Pancreas (tissue), 10 donors: ENCODE results near the gene CDKN2AIPNL. TPM values are rescaled to one million over a fixed set of nuclear protein-coding genes. Genes with fewer than 3 reads are reported as not detected.
"Not testable (repeated sequence)": the region's sequence is repeated elsewhere in the genome, so short reads cannot be mapped to it uniquely, and the experiment has no call there.

Source experiments
- ATAC-seq, 4 donors: fragments of 200-7000 bp; cut with Tn5 transposase; one replicate each; pipeline versions ENCODE4 v1.8.0 to v1.9.1; 2020; ENCODE audit warnings: mild to moderate bottlenecking in 4 of 4, moderate library complexity in 4 of 4
- DNase-seq, 6 donors: peaks; one replicate each; pipeline ENCODE4 v3.0.0-alpha.2; 2020
- FAIRE-seq: peaks from 2 replicates; lab custom pipeline; 2012; peaks lifted over from hg19 to GRCh38; lab: Jason Lieb, UNC
- H3K27ac ChIP-seq, 4 donors: fragments of 200-600 bp; sonication (generic); 1 replicate in 3 of 4; 2 replicates in 1 of 4; pipeline versions ENCODE4 v1.5.0 to v1.8.0; 2020
- H3K27me3 ChIP-seq, 4 donors: fragments of 200-600 bp; one replicate each; pipeline ENCODE4 v1.8.0; 2021
- H3K36me3 ChIP-seq, 3 donors: fragments of 200-600 bp; sonication (generic) in 1 of 3; one replicate each; pipeline versions ENCODE4 v1.5.0 to v1.8.0; 2020 to 2021
- H3K4me1 ChIP-seq, 3 donors: fragments of 200-600 bp; one replicate each; pipeline ENCODE4 v1.8.0; 2021
- H3K4me3 ChIP-seq, 4 donors: fragments of 200-600 bp; sonication (generic) in 2 of 4; one replicate each; pipeline versions ENCODE4 v1.5.0 to v1.8.0; 2020 to 2021
- H3K9me3 ChIP-seq, 4 donors: fragments of 200-600 bp; one replicate each; pipeline ENCODE4 v1.8.0; 2021
- CTCF ChIP-seq, 4 donors: fragments of 200-600 bp; sonication (generic) in 3 of 4; IDR thresholded peaks; one replicate each; pipeline versions ENCODE4 v1.5.0 to v1.8.0; 2021; ENCODE audit warnings: antibody characterized with exemption in 4 of 4
- WGBS, 2 donors: extraction: QIAGEN DNeasy Blood & Tissue Kit; methylation state at CpG; one replicate each; pipeline ENCODE4 v1.1.7; 2013; 5-methylcytosine and 5-hydroxymethylcytosine counted together
- intact Hi-C, 3 donors: fragments of 100-400 bp; cut with DNase I; formaldehyde crosslinking; loops; one replicate each; pipeline versions ENCODE4 v1.11.1 to v1.14.2; 2022
- polyA plus RNA-seq, 2 donors: library from polyadenylated mRNA; stranded (reverse); fragments of 200-250 nt; gene quantifications; one replicate each; pipeline ENCODE4 v1.2.3, GENCODE V29; 2013
- total RNA-seq, 6 donors: library from RNA; stranded (reverse); fragmentation: NEBNext Ultra II Directional in 4 of 6; extraction: Animal tissue kit (Norgen Biotek cat#: 25700) in 4 of 6; gene quantifications; one replicate each; pipeline versions ENCODE4 v1.2.1 to v1.2.4, GENCODE V29; 2021 to 2023
- donor health status: healthy with polysubstance abuse.
- donor health status: DM: no; HTN: no; CAD: no; lungs with moderate emphysema.
- donor health status: DM: no; HTN: no; CAD: no.
- donor health status: control.
- donor health status: control.
- donor health status: Bipolar disorder and iron deficiency.
- donor health status: DM: yes; HTN: yes; CAD: no.
- donor health status: DM: no; HTN: no; CAD: no.
- donor health status: DM: no; HTN: no; CAD: no.
- donor health status: DM: yes; HTN: yes; CAD: no.

Gene CDKN2AIPNL
- total and polyA plus RNA-seq, 8 donors, result 11.9 to 42.5 (median 18.7) TPM

DNA sequence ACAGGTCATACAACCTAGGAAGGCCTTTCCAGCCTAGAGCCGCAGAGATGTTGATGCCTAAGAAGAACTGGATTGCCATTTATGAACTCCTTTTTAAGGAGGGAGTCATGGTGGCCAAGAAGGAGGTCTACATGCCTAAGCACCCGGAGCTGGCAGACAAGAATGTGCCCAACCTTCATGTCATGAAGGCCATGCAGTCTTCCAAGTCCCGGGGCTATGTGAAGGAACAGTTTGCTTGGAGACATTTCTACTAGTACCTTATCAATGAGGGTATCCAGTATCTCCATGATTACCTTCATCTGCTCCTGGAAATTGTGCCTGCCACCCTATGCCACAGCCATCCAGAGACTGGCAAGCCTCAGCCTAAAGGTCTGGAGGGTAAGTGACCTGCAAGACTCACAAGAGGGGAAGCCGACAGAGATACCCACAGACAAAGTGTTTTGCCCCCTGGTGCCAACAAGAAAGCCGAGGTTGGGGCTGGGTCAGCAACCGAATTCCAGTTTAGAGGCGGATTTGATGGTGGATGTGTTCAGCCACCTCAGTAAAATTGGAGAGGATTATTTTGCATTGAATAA is 11.2 kb upstream of the CDKN2AIPNL start:
- Histone ChIP-seq H3K36me3 (no peaks in the 10 kb centered on the region), H3K9me3 (no peaks in the 10 kb centered on the region), H3K27me3 (no peaks in the 10 kb centered on the region), H3K4me1 (peaks cover 0 to under 1% (median 0%) of the 10 kb centered on the region in 3 donors), H3K4me3 (no peak overlapping the region), H3K27ac (no peak overlapping the region)
- TF ChIP-seq CTCF (IDR thresholded peaks at IDR 0.05), result no peak
- intact Hi-C loops, result loop anchor here in 1 of 3 donors (10.0 kb wide), 1 partner anchor 82 kb away; no protein-coding TSS in a partner anchor
- WGBS, 2 donors, result 86 to 88% methylated on average over 7 of the region's 7 CpGs
- DNase-seq, result no peak
- FAIRE-seq, result no peak
- no peak for ATAC-seq

GRCh38 chr5:134421038-134421437 is 9.4 kb upstream of the CDKN2AIPNL start:
- peaks cover 6 to 16% (median 13%) of the 10 kb centered on the region in 3 donors for H3K4me1 ChIP-seq
- H3K27ac ChIP-seq, H3K4me3 ChIP-seq, ATAC-seq, H3K27me3 ChIP-seq, FAIRE-seq, H3K9me3 ChIP-seq, H3K36me3 ChIP-seq, DNase-seq: not testable (repeated sequence)
- intact Hi-C loops, result loop anchor here in 1 of 3 donors (10.0 kb wide), 1 partner anchor 84 kb away; no protein-coding TSS in a partner anchor
- WGBS, 2 donors, result 96 to 99% methylated on average over 4 of the region's 4 CpGs

GRCh38 chr5:134420343-134420742 is 8.7 kb upstream of the CDKN2AIPNL start:
- peaks cover 6 to 17% (median 15%) of the 10 kb centered on the region in 3 donors for H3K4me1 ChIP-seq
- H3K4me3 ChIP-seq, result no peak overlapping the region
- WGBS, 2 donors, result 92 to 93% methylated on average over 2 of the region's 2 CpGs
- H3K36me3 ChIP-seq, result no peaks in the 10 kb centered on the region
- no peaks in the 10 kb centered on the region for H3K27me3 ChIP-seq
- FAIRE-seq (no peak), ATAC-seq (no peak), DNase-seq (no peak)
- no peak for TF ChIP-seq CTCF (IDR thresholded peaks at IDR 0.05)
- H3K9me3 ChIP-seq, result no peaks in the 10 kb centered on the region
- intact Hi-C loops, result loop anchor here in 1 of 3 donors (10.0 kb wide), 1 partner anchor 84 kb away; no protein-coding TSS in a partner anchor
- H3K27ac ChIP-seq, result no peak overlapping the region

DNA sequence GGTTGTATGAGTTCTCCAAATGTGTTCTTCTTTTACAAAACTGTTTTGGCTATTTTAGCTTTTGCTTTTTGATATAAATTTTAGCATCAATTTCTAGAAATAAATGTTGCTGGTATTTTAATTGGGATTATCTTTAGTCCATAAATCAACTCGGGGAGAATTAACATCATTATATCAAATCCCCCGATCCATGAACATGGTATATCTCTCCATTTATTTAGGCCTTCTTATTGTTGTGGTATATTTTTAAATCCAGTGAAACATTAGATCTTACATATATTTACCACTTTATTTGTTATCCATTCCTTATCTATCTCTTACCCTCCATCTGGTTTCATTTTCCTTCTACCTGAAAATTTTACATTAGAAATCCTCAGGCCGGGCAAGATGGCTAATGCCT is 7.3 kb upstream of the CDKN2AIPNL start:
- DNase-seq (no peak), ATAC-seq (no peak), FAIRE-seq (no peak)
- H3K27me3 ChIP-seq, result no peaks in the 10 kb centered on the region
- WGBS, 2 donors, result 98 to 99% methylated on average over 3 of the region's 3 CpGs
- H3K9me3 ChIP-seq, result no peaks in the 10 kb centered on the region
- no peak overlapping the region for H3K4me3 ChIP-seq
- TF ChIP-seq CTCF (IDR thresholded peaks at IDR 0.05), result no peak
- no peak overlapping the region for H3K27ac ChIP-seq
- peaks cover 6 to 24% (median 15%) of the 10 kb centered on the region in 3 donors for H3K4me1 ChIP-seq
- intact Hi-C loops, result no loop called here
- no peaks in the 10 kb centered on the region for H3K36me3 ChIP-seq

- no peak for DNase-seq
- FAIRE-seq, result no peak
- Histone ChIP-seq H3K4me1 (peaks cover 14 to 32% (median 18%) of the 10 kb centered on the region in 3 donors), H3K27ac (no peak overlapping the region), H3K4me3 (no peak overlapping the region), H3K27me3 (no peaks in the 10 kb centered on the region), H3K9me3 (no peaks in the 10 kb centered on the region), H3K36me3 (no peaks in the 10 kb centered on the region)
- TF ChIP-seq CTCF (IDR thresholded peaks at IDR 0.05), result no peak
- no peak for ATAC-seq
- intact Hi-C loops, result no loop called here
Observed at GRCh38 chr5:134417707-134418106, 6.0 kb upstream of the CDKN2AIPNL start.
